Parathyroid adenoma (tissue), 2 donors: ENCODE data around the gene ARPIN.

Experiments used
- H2AFZ ChIP-seq: fragments of 300-600 bp; sonication (generic); one replicate; pipeline ENCODE4 v1.7.0; 2017; ENCODE audit warnings: antibody characterized with exemption, mild to moderate bottlenecking
- H3K27ac ChIP-seq: fragments of 300-600 bp; sonication (generic); one replicate; pipeline ENCODE4 v1.7.0; 2017
- H3K27me3 ChIP-seq: fragments of 300-600 bp; sonication (generic); one replicate; pipeline ENCODE4 v1.7.0; 2017; ENCODE audit warnings: low read length; ENCODE audit not compliant: control insufficient read depth, insufficient read depth
- H3K36me3 ChIP-seq: fragments of 300-600 bp; sonication (generic); one replicate; pipeline ENCODE4 v1.7.0; 2017; ENCODE audit warnings: low read length; ENCODE audit not compliant: control insufficient read depth, insufficient read depth
- H3K4me1 ChIP-seq: fragments of 300-600 bp; sonication (generic); one replicate; pipeline ENCODE4 v1.7.0; 2017; ENCODE audit warnings: control low read depth
- H3K4me2 ChIP-seq: fragments of 300-600 bp; sonication (generic); one replicate; pipeline ENCODE4 v1.7.0; 2017; ENCODE audit warnings: low read length
- H3K4me3 ChIP-seq: fragments of 300-600 bp; sonication (generic); one replicate; pipeline ENCODE4 v1.7.0; 2017; ENCODE audit warnings: low read depth, low read length
- H3K79me2 ChIP-seq: fragments of 300-600 bp; sonication (generic); one replicate; pipeline ENCODE4 v1.7.0; 2017; ENCODE audit warnings: control low read depth
- H3K9ac ChIP-seq: fragments of 300-600 bp; sonication (generic); one replicate; pipeline ENCODE4 v1.7.0; 2017; ENCODE audit warnings: mild to moderate bottlenecking
- H3K9me3 ChIP-seq: fragments of 300-600 bp; sonication (generic); one replicate; pipeline ENCODE4 v1.7.0; 2017; ENCODE audit warnings: low read length; ENCODE audit not compliant: control insufficient read depth
- CTCF ChIP-seq: fragments of 300-600 bp; sonication (generic); IDR thresholded peaks from one replicate; pipeline ENCODE4 v1.7.0; 2017; ENCODE audit warnings: antibody characterized with exemption, mild to moderate bottlenecking
- donor health status: primary hyperparathyroidism.

ARPIN gene

DNA sequence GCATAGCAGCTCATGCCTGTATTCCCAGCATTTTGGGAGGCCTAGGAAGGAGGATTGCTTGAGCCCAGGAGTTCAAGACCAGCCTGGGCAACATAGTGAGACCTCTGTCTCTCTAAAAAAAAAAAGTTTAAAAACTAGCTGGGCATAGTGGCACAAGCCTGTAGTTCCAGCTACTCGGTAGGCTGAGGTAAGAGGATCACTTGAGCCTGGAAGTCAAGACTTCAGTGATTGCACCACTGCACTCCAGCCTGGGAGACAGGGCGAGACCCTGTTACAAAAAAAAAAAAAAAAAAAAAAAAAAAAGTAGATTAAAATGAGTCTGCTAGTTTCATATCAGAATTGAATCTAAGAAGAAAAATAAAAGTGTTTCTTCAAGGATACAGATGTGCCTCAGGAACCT is 65.7 kb downstream of the ARPIN start:
- no peak overlapping the region for H3K27ac ChIP-seq
- no peaks in the 10 kb centered on the region for H3K79me2 ChIP-seq
- no peak overlapping the region for H3K4me2 ChIP-seq
- H3K4me1 ChIP-seq: no peaks in the 10 kb centered on the region
- no peak overlapping the region for H3K4me3 ChIP-seq
- TF ChIP-seq CTCF: no peak
- no peaks in the 10 kb centered on the region for H3K27me3 ChIP-seq
- no peaks in the 10 kb centered on the region for H3K9me3 ChIP-seq
- H3K9ac ChIP-seq: no peak overlapping the region
- H2AFZ ChIP-seq: no peak overlapping the region
- no peaks in the 10 kb centered on the region for H3K36me3 ChIP-seq

- no peak for TF ChIP-seq CTCF
- no peak overlapping the region for H3K27ac ChIP-seq
Measured at GRCh38 chr15:89845305-89845893, 67.4 kb downstream of the ARPIN start.

More at GRCh38 chr15:89845305-89845893, 67.4 kb downstream of the ARPIN start:
- Histone ChIP-seq H3K4me3 (no peak overlapping the region), H3K9me3 (no peaks in the 10 kb centered on the region), H3K9ac (no peak overlapping the region), H3K4me1 (no peaks in the 10 kb centered on the region), H3K4me2 (no peak overlapping the region), H3K27me3 (no peaks in the 10 kb centered on the region), H3K79me2 (no peaks in the 10 kb centered on the region), H3K36me3 (no peaks in the 10 kb centered on the region), H2AFZ (no peak overlapping the region)
